CD4-positive, alpha-beta T cell treated with Interleukin-15 for 4 hours (primary cell): ENCODE results near the gene IL26.
"Not testable (repeated sequence)": the region's sequence is repeated elsewhere in the genome, so short reads cannot be mapped to it uniquely, and the experiment has no call there.

Source experiments
- DNase-seq: peaks from one replicate; pipeline ENCODE4 v3.0.0-alpha.2; 2020; ENCODE audit warnings: low spot score

IL26 gene

GRCh38 chr12:68199127-68199526 lies 26.5 kb downstream of the IL26 start:
- DNase-seq: no peak

GRCh38 chr12:68198507-68199086 lies 27.0 kb downstream of the IL26 start:
- DNase-seq: no peak

- peak; percentile 22 for DNase-seq
Observed at GRCh38 chr12:68190301-68190700, 35.3 kb downstream of the IL26 start.

GRCh38 chr12:68189821-68190242 lies 35.8 kb downstream of the IL26 start:
- peak; percentile 78 for DNase-seq

- no peak for DNase-seq
Observed at GRCh38 chr12:68185598-68185997, 40.0 kb downstream of the IL26 start.

GRCh38 chr12:68180792-68181744 lies 44.5 kb downstream of the IL26 start:
- DNase-seq: peak; percentile 64

GRCh38 chr12:68178774-68179439 lies 46.7 kb downstream of the IL26 start:
- DNase-seq: no peak

GRCh38 chr12:68178184-68178583 lies 47.4 kb downstream of the IL26 start:
- no peak for DNase-seq

- no peak for DNase-seq
Observed at GRCh38 chr12:68177562-68177961, 48.0 kb downstream of the IL26 start.

- DNase-seq: no peak
Observed at GRCh38 chr12:68176257-68176656, 49.4 kb downstream of the IL26 start.

GRCh38 chr12:68175557-68176061 lies 50.0 kb downstream of the IL26 start:
- peak; percentile 78 for DNase-seq

GRCh38 chr12:68174761-68175160 lies 50.8 kb downstream of the IL26 start:
- DNase-seq: not testable (repeated sequence)

GRCh38 chr12:68173792-68174191 lies 51.8 kb downstream of the IL26 start:
- DNase-seq: no peak

- DNase-seq: no peak
Observed at GRCh38 chr12:68170726-68171125, 54.9 kb downstream of the IL26 start.

GRCh38 chr12:68169213-68169889 lies 56.3 kb downstream of the IL26 start:
- DNase-seq: no peak

GRCh38 chr12:68166317-68166831 lies 59.2 kb downstream of the IL26 start:
- no peak for DNase-seq

GRCh38 chr12:68163560-68164081 lies 62.0 kb downstream of the IL26 start:
- peak; percentile 43 for DNase-seq

- no peak for DNase-seq
Observed at GRCh38 chr12:68162374-68162773, 63.2 kb downstream of the IL26 start.

- peak; percentile 64 for DNase-seq
Observed at GRCh38 chr12:68159681-68160304, 65.8 kb downstream of the IL26 start, which contains the start of gene IFNG. Gene IFNG (minus strand): TSS chr12:68159740. CDS start chr12:68159615, 125 bp downstream.

GRCh38 chr12:68158432-68158831 lies 67.2 kb downstream of the IL26 start:
- peak; percentile 72 for DNase-seq

- DNase-seq: peak; percentile 25
Observed at GRCh38 chr12:68157380-68157779, 68.2 kb downstream of the IL26 start.
